HEK293 (cell line): ENCODE results near the gene DEF6.

Source experiments
- CTCF ChIA-PET: fragments of 350-600 bp; formaldehyde crosslinking; extraction: SDS; loops from one replicate; lab custom pipeline; 2021; ENCODE audit warnings: antibody characterized with exemption; lab: Yijun Ruan, JAX
- POLR2A ChIA-PET: fragments of 300-600 bp; formaldehyde crosslinking; extraction: SDS; loops from one replicate; lab custom pipeline; 2020; ENCODE audit warnings: antibody characterized with exemption, inconsistent platforms; lab: Yijun Ruan, JAX
- H3K27ac ChIP-seq: fragments of 200-500 bp; sonication (Bioruptor generic); 2 replicates; pipeline ENCODE4 v1.5.1; 2014; ENCODE audit warnings: low read depth, low read length, control low read depth, inconsistent platforms; ENCODE audit errors: extremely low read depth
- H3K36me3 ChIP-seq, 2 experiments: fragments of 200-500 bp in 1 of 2; sonication (Bioruptor generic) in 1 of 2; 1 replicate in 1 of 2; 2 replicates in 1 of 2; pipeline ENCODE4 v1.5.1; 2014 to 2017; ENCODE audit warnings: inconsistent platforms in 2 of 2, low read length in 2 of 2; ENCODE audit not compliant: control insufficient read depth in 2 of 2, insufficient read depth in 1 of 2
- H3K4me1 ChIP-seq: fragments of 200-500 bp; sonication (Bioruptor generic); 2 replicates; pipeline ENCODE4 v1.5.1; 2014; ENCODE audit warnings: mild to moderate bottlenecking, low read length, inconsistent platforms; ENCODE audit not compliant: control insufficient read depth, insufficient read depth
- H3K4me3 ChIP-seq: 2 replicates; pipeline ENCODE4 v1.5.1; 2011; ENCODE audit warnings: low read depth, mild to moderate bottlenecking, control low read depth, low read length, moderate library complexity
- H3K9me3 ChIP-seq: fragments of 200-500 bp; sonication (Bioruptor generic); 2 replicates; pipeline ENCODE4 v1.5.1; 2014; ENCODE audit warnings: low read depth, low read length, inconsistent platforms; ENCODE audit not compliant: control insufficient read depth, insufficient read depth
- KLF16 ChIP-seq: fragments of 450-650 bp; formaldehyde crosslinking; IDR thresholded peaks from 2 replicates; pipeline ENCODE4 v1.5.1; 2017; ENCODE audit warnings: missing biosample characterization, missing genetic modification characterization
- SP7 ChIP-seq: fragments of 450-650 bp; formaldehyde crosslinking; IDR thresholded peaks from 2 replicates; pipeline ENCODE4 v1.5.1; 2016; ENCODE audit warnings: missing biosample characterization, missing genetic modification characterization
- ZBTB17 ChIP-seq: fragments of 450-650 bp; formaldehyde crosslinking; IDR thresholded peaks from 2 replicates; pipeline ENCODE4 v1.5.1; 2016; ENCODE audit warnings: missing biosample characterization, missing genetic modification characterization
- ZNF112 ChIP-seq: fragments of 450-650 bp; formaldehyde crosslinking; IDR thresholded peaks from 2 replicates; pipeline ENCODE4 v1.5.0; 2017; ENCODE audit warnings: missing biosample characterization, missing genetic modification characterization
- ZNF121 ChIP-seq: fragments of 450-650 bp; formaldehyde crosslinking; IDR thresholded peaks from 2 replicates; pipeline ENCODE4 v1.5.1; 2016; ENCODE audit warnings: missing biosample characterization, missing genetic modification characterization
- ZNF148 ChIP-seq: fragments of 450-650 bp; formaldehyde crosslinking; IDR thresholded peaks from 2 replicates; pipeline ENCODE4 v1.5.0; 2017; ENCODE audit warnings: missing biosample characterization, missing genetic modification characterization, borderline replicate concordance
- ZNF223 ChIP-seq: fragments of 450-650 bp; formaldehyde crosslinking; IDR thresholded peaks from 2 replicates; pipeline ENCODE4 v1.5.1; 2016; ENCODE audit warnings: missing biosample characterization, missing genetic modification characterization
- ZNF274 ChIP-seq, 2 experiments: fragments of 200-500 bp in 1 of 2; fragments of 450-650 bp in 1 of 2; sonication (Bioruptor generic) in 1 of 2; formaldehyde crosslinking in 1 of 2; IDR thresholded peaks; 2 replicates each; pipeline versions ENCODE4 v1.5.1 to v1.6.1; 2014 to 2016; ENCODE audit warnings: borderline replicate concordance in 1 of 2, inconsistent platforms in 1 of 2, low read length in 1 of 2, missing biosample characterization in 1 of 2, missing genetic modification characterization in 1 of 2
- ZNF513 ChIP-seq: fragments of 450-650 bp; IDR thresholded peaks from 2 replicates; pipeline ENCODE4 v1.5.1; 2018; ENCODE audit warnings: missing biosample characterization, missing genetic modification characterization
- TF ChIP-seq, protein P1 (sequence below): fragments of 450-650 bp; formaldehyde crosslinking; IDR thresholded peaks from 2 replicates; pipeline ENCODE4 v1.5.1; 2016; ENCODE audit warnings: missing biosample characterization, missing genetic modification characterization
- TF ChIP-seq, protein P2 (sequence below): fragments of 450-650 bp; formaldehyde crosslinking; conservative IDR thresholded peaks from 2 replicates; pipeline ENCODE4 v1.5.1; 2016; ENCODE audit warnings: low read depth, missing biosample characterization, missing genetic modification characterization

The DEF6 gene

GRCh38 chr6:35267446-35267845, 30.2 kb upstream of the DEF6 start:
- POLR2A ChIA-PET: interaction anchor here (1.4 to 2.1 kb wide), 2 partner anchors 8 to 10 kb away, joined by 4 to 20 read pairs; partner anchors contain the start of gene ZNF76
- CTCF ChIA-PET: interaction anchor here (0.7 to 1.3 kb wide), 4 partner anchors 21 to 148 kb away, joined by 3 to 4 read pairs (median 3); no protein-coding TSS in a partner anchor
- TF ChIP-seq ZBTB17 (tag by site-specific recombination) (0 out of 2 replicates have a peak, but pooled peaks have one; percentile 25), ZNF513 (tag by site-specific recombination) (no peak)
- TF ChIP-seq, all 188 proteins: peak for 1
- no peak overlapping the region for H3K4me3 ChIP-seq
- H3K9me3 ChIP-seq: no peaks in the 10 kb centered on the region
- H3K36me3 ChIP-seq: no peaks in the 10 kb centered on the region; a peak in 1 of 3 replicates
- no peak overlapping the region for H3K27ac ChIP-seq
- peaks cover 4% of the 10 kb centered on the region; the same call in 1 of the 2 replicates for H3K4me1 ChIP-seq

DNA sequence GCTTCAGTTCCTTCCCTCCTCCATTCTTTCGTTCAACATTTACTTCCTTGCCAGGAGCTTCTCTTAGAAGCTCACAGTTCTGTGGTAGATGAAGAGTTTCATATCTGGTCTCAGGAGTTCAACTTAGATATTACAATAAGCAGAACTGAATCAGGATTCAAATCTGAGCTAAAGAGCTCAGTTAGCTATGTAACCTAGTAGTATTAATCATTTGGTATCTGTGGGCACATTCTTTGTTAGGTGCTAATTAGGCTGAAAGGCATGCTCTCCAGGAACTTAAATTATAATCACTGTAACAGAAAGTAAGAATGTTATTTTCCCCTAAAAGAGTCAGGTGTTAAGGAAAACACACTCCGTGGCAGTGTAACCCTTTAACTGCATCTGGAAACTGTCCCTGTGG, 29.7 kb upstream of the DEF6 start:
- Histone ChIP-seq H3K9me3 (no peaks in the 10 kb centered on the region), H3K4me1 (peaks cover 4% of the 10 kb centered on the region; the same call in 1 of the 2 replicates), H3K36me3 (no peaks in the 10 kb centered on the region; a peak in 1 of 3 replicates), H3K4me3 (no peak overlapping the region), H3K27ac (no peak overlapping the region)
- ChIA-PET POLR2A (interaction anchor here (0.7 to 2.1 kb wide), 4 partner anchors 9 to 182 kb away, joined by 4 to 20 read pairs (median 5); partner anchors contain the start of gene ZNF76), CTCF (interaction anchor here (0.7 to 1.3 kb wide), 6 partner anchors 20 to 200 kb away, joined by 3 to 10 read pairs (median 3); no protein-coding TSS in a partner anchor)
- TF ChIP-seq, protein P1, sequence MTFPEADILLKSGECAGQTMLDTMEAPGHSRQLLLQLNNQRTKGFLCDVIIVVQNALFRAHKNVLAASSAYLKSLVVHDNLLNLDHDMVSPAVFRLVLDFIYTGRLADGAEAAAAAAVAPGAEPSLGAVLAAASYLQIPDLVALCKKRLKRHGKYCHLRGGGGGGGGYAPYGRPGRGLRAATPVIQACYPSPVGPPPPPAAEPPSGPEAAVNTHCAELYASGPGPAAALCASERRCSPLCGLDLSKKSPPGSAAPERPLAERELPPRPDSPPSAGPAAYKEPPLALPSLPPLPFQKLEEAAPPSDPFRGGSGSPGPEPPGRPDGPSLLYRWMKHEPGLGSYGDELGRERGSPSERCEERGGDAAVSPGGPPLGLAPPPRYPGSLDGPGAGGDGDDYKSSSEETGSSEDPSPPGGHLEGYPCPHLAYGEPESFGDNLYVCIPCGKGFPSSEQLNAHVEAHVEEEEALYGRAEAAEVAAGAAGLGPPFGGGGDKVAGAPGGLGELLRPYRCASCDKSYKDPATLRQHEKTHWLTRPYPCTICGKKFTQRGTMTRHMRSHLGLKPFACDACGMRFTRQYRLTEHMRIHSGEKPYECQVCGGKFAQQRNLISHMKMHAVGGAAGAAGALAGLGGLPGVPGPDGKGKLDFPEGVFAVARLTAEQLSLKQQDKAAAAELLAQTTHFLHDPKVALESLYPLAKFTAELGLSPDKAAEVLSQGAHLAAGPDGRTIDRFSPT (tag by site-specific recombination): no peak
- TF ChIP-seq SP7 (tag by site-specific recombination): 0 out of 2 replicates have a peak, but pooled peaks have one; percentile 26

- Histone ChIP-seq H3K9me3 (no peaks in the 10 kb centered on the region), H3K36me3 (no peaks in the 10 kb centered on the region; a peak in 1 of 3 replicates), H3K4me3 (no peak overlapping the region), H3K4me1 (peaks cover 4% of the 10 kb centered on the region; the same call in 1 of the 2 replicates), H3K27ac (no peak overlapping the region)
- TF ChIP-seq ZNF148 (no peak), ZNF274 (IDR thresholded peaks at IDR 0.05; ENCODE audit: low read length) (no peak), ZNF274 (tag by site-specific recombination; IDR thresholded peaks at IDR 0.05; ENCODE audit: borderline replicate concordance) (no peak), KLF16 (tag by site-specific recombination) (no peak), ZNF112 (no peak), ZNF121 (tag by site-specific recombination) (peak; percentile 98), ZNF223 (tag by site-specific recombination) (no peak)
- TF ChIP-seq, protein P2, sequence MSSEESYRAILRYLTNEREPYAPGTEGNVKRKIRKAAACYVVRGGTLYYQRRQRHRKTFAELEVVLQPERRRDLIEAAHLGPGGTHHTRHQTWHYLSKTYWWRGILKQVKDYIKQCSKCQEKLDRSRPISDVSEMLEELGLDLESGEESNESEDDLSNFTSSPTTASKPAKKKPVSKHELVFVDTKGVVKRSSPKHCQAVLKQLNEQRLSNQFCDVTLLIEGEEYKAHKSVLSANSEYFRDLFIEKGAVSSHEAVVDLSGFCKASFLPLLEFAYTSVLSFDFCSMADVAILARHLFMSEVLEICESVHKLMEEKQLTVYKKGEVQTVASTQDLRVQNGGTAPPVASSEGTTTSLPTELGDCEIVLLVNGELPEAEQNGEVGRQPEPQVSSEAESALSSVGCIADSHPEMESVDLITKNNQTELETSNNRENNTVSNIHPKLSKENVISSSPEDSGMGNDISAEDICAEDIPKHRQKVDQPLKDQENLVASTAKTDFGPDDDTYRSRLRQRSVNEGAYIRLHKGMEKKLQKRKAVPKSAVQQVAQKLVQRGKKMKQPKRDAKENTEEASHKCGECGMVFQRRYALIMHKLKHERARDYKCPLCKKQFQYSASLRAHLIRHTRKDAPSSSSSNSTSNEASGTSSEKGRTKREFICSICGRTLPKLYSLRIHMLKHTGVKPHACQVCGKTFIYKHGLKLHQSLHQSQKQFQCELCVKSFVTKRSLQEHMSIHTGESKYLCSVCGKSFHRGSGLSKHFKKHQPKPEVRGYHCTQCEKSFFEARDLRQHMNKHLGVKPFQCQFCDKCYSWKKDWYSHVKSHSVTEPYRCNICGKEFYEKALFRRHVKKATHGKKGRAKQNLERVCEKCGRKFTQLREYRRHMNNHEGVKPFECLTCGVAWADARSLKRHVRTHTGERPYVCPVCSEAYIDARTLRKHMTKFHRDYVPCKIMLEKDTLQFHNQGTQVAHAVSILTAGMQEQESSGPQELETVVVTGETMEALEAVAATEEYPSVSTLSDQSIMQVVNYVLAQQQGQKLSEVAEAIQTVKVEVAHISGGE (tag by site-specific recombination): no peak
- CTCF ChIA-PET: no interaction called here
- POLR2A ChIA-PET: interaction anchor here (1.1 kb wide), 1 partner anchor 13 kb away, joined by 4 read pairs; the partner anchor contains the start of gene ZNF76
Observed at GRCh38 chr6:35272005-35272404, 25.6 kb upstream of the DEF6 start.
